Muscle layer of colon (tissue), 2 donors: ENCODE data around the gene OCA2.

Experiments
- H3K27ac ChIP-seq: one replicate; pipeline ENCODE4 v1.7.0; 2013; ENCODE audit warnings: low read depth, mild to moderate bottlenecking, low read length, moderate library complexity
- H3K27me3 ChIP-seq, 2 donors: one replicate each; pipeline ENCODE4 v1.7.0; 2013; ENCODE audit warnings: low read length in 2 of 2, mild to moderate bottlenecking in 2 of 2; ENCODE audit not compliant: insufficient read depth in 2 of 2, control insufficient read depth in 1 of 2
- H3K36me3 ChIP-seq: one replicate; pipeline ENCODE4 v1.7.0; 2013; ENCODE audit warnings: mild to moderate bottlenecking, low read length; ENCODE audit not compliant: insufficient read depth
- H3K4me1 ChIP-seq: one replicate; pipeline ENCODE4 v1.7.0; 2013; ENCODE audit warnings: mild to moderate bottlenecking, low read length; ENCODE audit not compliant: insufficient read depth
- H3K4me3 ChIP-seq, 2 donors: one replicate each; pipeline ENCODE4 v1.7.0; 2013; ENCODE audit warnings: low read length in 2 of 2, low read depth in 1 of 2, mild to moderate bottlenecking in 1 of 2, moderate library complexity in 1 of 2
- H3K9ac ChIP-seq: one replicate; pipeline ENCODE4 v1.7.0; 2013; ENCODE audit warnings: low read length
- H3K9me3 ChIP-seq: one replicate; pipeline ENCODE4 v1.7.0; 2013; ENCODE audit warnings: mild to moderate bottlenecking, low read length
- donor health status: abdominal sarcoma.
- donor health status: Adenocarcinoma of cecum.

OCA2 gene

GRCh38 chr15:27805261-27806220 lies 293.6 kb downstream of the OCA2 start:
- no peak overlapping the region for H3K4me3 ChIP-seq
- H3K9me3 ChIP-seq: no peaks in the 10 kb centered on the region
- H3K9ac ChIP-seq: no peak overlapping the region
- no peaks in the 10 kb centered on the region for H3K36me3 ChIP-seq
- H3K27ac ChIP-seq: no peak overlapping the region
- no peaks in the 10 kb centered on the region for H3K4me1 ChIP-seq
- H3K27me3 ChIP-seq: no peaks in the 10 kb centered on the region

- H3K36me3 ChIP-seq: no peaks in the 10 kb centered on the region
- H3K4me1 ChIP-seq: no peaks in the 10 kb centered on the region
- H3K4me3 ChIP-seq: no peak overlapping the region
- no peaks in the 10 kb centered on the region for H3K9me3 ChIP-seq
- H3K27ac ChIP-seq: no peak overlapping the region
- H3K27me3 ChIP-seq: no peaks in the 10 kb centered on the region
- no peak overlapping the region for H3K9ac ChIP-seq
Measured at GRCh38 chr15:27804569-27805260, 294.4 kb downstream of the OCA2 start.

GRCh38 chr15:27798807-27799206 lies 300.3 kb downstream of the OCA2 start:
- Histone ChIP-seq H3K4me1 (no peaks in the 10 kb centered on the region), H3K36me3 (no peaks in the 10 kb centered on the region), H3K9ac (no peak overlapping the region), H3K27ac (no peak overlapping the region), H3K27me3 (no peaks in the 10 kb centered on the region), H3K9me3 (no peaks in the 10 kb centered on the region), H3K4me3 (no peak overlapping the region)

GRCh38 chr15:27797765-27798164 lies 301.4 kb downstream of the OCA2 start:
- Histone ChIP-seq H3K27ac (no peak overlapping the region), H3K36me3 (no peaks in the 10 kb centered on the region), H3K4me3 (no peak overlapping the region), H3K9me3 (no peaks in the 10 kb centered on the region), H3K27me3 (no peaks in the 10 kb centered on the region), H3K9ac (no peak overlapping the region), H3K4me1 (no peaks in the 10 kb centered on the region)

- Histone ChIP-seq H3K9me3 (no peaks in the 10 kb centered on the region), H3K27ac (no peak overlapping the region), H3K4me1 (no peaks in the 10 kb centered on the region), H3K4me3 (no peak overlapping the region), H3K27me3 (no peaks in the 10 kb centered on the region), H3K9ac (no peak overlapping the region), H3K36me3 (no peaks in the 10 kb centered on the region)
Measured at GRCh38 chr15:27796405-27797320, 302.5 kb downstream of the OCA2 start.

GRCh38 chr15:27792756-27793264 lies 306.3 kb downstream of the OCA2 start:
- Histone ChIP-seq H3K36me3 (no peaks in the 10 kb centered on the region), H3K4me3 (no peak overlapping the region), H3K9me3 (no peaks in the 10 kb centered on the region), H3K4me1 (no peaks in the 10 kb centered on the region), H3K9ac (no peak overlapping the region), H3K27me3 (no peaks in the 10 kb centered on the region), H3K27ac (no peak overlapping the region)

GRCh38 chr15:27790270-27790669 lies 308.8 kb downstream of the OCA2 start:
- no peaks in the 10 kb centered on the region for H3K4me1 ChIP-seq
- no peaks in the 10 kb centered on the region for H3K36me3 ChIP-seq
- no peak overlapping the region for H3K27ac ChIP-seq
- no peak overlapping the region for H3K4me3 ChIP-seq
- no peaks in the 10 kb centered on the region for H3K9me3 ChIP-seq
- no peak overlapping the region for H3K9ac ChIP-seq
- H3K27me3 ChIP-seq: no peaks in the 10 kb centered on the region

GRCh38 chr15:27787931-27788330 lies 311.2 kb downstream of the OCA2 start:
- Histone ChIP-seq H3K27ac (no peak overlapping the region), H3K4me1 (peaks cover 12% of the 10 kb centered on the region), H3K27me3 (no peaks in the 10 kb centered on the region), H3K4me3 (no peak overlapping the region), H3K36me3 (no peaks in the 10 kb centered on the region), H3K9ac (no peak overlapping the region), H3K9me3 (no peaks in the 10 kb centered on the region)

GRCh38 chr15:27784107-27784506 lies 315.0 kb downstream of the OCA2 start:
- no peaks in the 10 kb centered on the region for H3K9me3 ChIP-seq
- H3K36me3 ChIP-seq: no peaks in the 10 kb centered on the region
- no peak overlapping the region for H3K27ac ChIP-seq
- H3K27me3 ChIP-seq: no peaks in the 10 kb centered on the region
- H3K4me1 ChIP-seq: peaks cover 17% of the 10 kb centered on the region
- H3K4me3 ChIP-seq: no peak overlapping the region
- no peak overlapping the region for H3K9ac ChIP-seq

- Histone ChIP-seq H3K9me3 (no peaks in the 10 kb centered on the region), H3K27me3 (no peaks in the 10 kb centered on the region), H3K9ac (no peak overlapping the region), H3K36me3 (no peaks in the 10 kb centered on the region), H3K27ac (no peak overlapping the region), H3K4me1 (peaks cover 17% of the 10 kb centered on the region), H3K4me3 (no peak overlapping the region)
Measured at GRCh38 chr15:27783678-27784077, 315.4 kb downstream of the OCA2 start.

GRCh38 chr15:27782125-27782524 lies 317.0 kb downstream of the OCA2 start:
- Histone ChIP-seq H3K27ac (no peak overlapping the region), H3K9ac (no peak overlapping the region)

More at GRCh38 chr15:27782125-27782524, 317.0 kb downstream of the OCA2 start:
- Histone ChIP-seq H3K4me3 (no peak overlapping the region), H3K36me3 (no peaks in the 10 kb centered on the region), H3K4me1 (peaks cover 17% of the 10 kb centered on the region), H3K9me3 (no peaks in the 10 kb centered on the region), H3K27me3 (no peaks in the 10 kb centered on the region)
